Placental pericyte (primary cell): ENCODE data around the gene SPP2. TPM values are rescaled to one million over a fixed set of nuclear protein-coding genes. Genes with fewer than 3 reads are reported as not detected.

ENCODE experiments used
- total RNA-seq: library from RNA; depleted of rRNA; stranded (reverse); fragments of >200 nt; gene quantifications from 2 replicates; pipeline ENCODE4 v1.2.3, GENCODE V29; 2012

Gene SPP2
- not detected in 2 replicates for total RNA-seq

GRCh38 chr2:234050455-234051135, at the start of gene SPP2:
Gene SPP2, plus strand, starts transcription at chr2:234050702. Its CDS starts 85 bp downstream, at chr2:234050787.

Other genes with a start within 250 kb of the SPP2 start
- gene HJURP, start 196.2 kb upstream of the SPP2 start, total RNA-seq: 3.3 and 56.3 TPM in 2 replicates
- gene TRPM8, start 133.3 kb upstream of the SPP2 start, total RNA-seq: 0.14 TPM in 1 of 2 replicates, not detected in the other